ENCODE data around the gene NAP1L1.

DNA sequence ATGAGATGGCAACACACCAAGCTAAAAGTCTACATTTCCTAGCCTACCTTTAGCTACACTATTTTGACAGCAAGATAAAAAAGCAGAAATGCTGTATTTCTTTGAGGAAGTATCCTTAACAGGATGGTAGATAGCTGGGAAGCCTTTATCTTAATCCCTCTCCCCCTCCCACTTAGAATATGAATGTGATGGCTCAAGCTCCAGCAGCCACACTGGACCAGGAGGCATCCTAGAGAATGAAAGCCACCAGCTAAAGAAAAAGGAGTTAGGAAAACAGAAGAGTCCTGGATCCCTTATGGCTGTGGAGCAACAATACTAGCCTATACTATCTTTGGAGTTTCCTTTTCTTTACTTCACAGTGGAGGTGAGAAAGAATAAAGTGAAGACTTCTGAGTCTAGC, 15.1 kb downstream of the NAP1L1 start:
- TF ChIP-seq CTCF (IDR thresholded peaks at IDR 0.05) (no peak), EZH2 (IDR thresholded peaks at IDR 0.05) (no peak)
